K562 (cell line): ENCODE data around the gene RNF17. TPM values are rescaled to one million over a fixed set of nuclear protein-coding genes. Genes with fewer than 3 reads are reported as not detected.

ENCODE experiments used
- ATAC-seq: fragments of 200-7000 bp; cut with Tn5 transposase; 3 replicates; pipeline ENCODE4 v1.9.1; 2020; ENCODE audit warnings: moderate library complexity
- BruUV-seq: library from RNA; stranded (reverse); fragments of 400-500 nt; replicated peaks from 2 replicates; lab custom pipeline; 2021; lab: Mats Ljungman, UMichigan
- CTCF ChIA-PET: fragments of 300-600 bp; formaldehyde crosslinking; extraction: SDS; loops from one replicate; lab custom pipeline; 2021; ENCODE audit warnings: low intra/inter-chr PET ratio; lab: Yijun Ruan, JAX
- POLR2A ChIA-PET: fragments of 300-600, 350-650 bp; sonication (Branson Sonifier 250); formaldehyde crosslinking; extraction: SDS; loops from one replicate; lab custom pipeline; 2021; ENCODE audit warnings: antibody characterized with exemption, inconsistent platforms; lab: Yijun Ruan, JAX
- DNase-seq, 4 experiments: peaks; one replicate each; pipeline versions ENCODE4 v3.0.0 to v3.0.0-alpha.2; 2011 to 2018; ENCODE audit warnings: low spot score in 3 of 4, mixed read lengths in 3 of 4; ENCODE audit errors: extremely low read depth in 1 of 4
- FAIRE-seq: peaks from 2 replicates; lab custom pipeline; 2011; peaks lifted over from hg19 to GRCh38; lab: Jason Lieb, UNC
- H2AFZ ChIP-seq: 2 replicates; pipeline ENCODE4 v1.6.0; 2011; ENCODE audit warnings: low read depth, low read length, control low read depth, inconsistent platforms
- H3K27ac ChIP-seq: fragments of 200-600 bp; 3 replicates; pipeline ENCODE4 v1.8.0; 2011; ENCODE audit warnings: low read depth, mild to moderate bottlenecking, control low read depth, inconsistent platforms, low read length, moderate library complexity, mixed read lengths; ENCODE audit errors: extremely low read depth
- H3K27me3 ChIP-seq, 2 experiments: fragments of 300-600 bp in 1 of 2; 2 replicates in 1 of 2; 3 replicates in 1 of 2; pipeline versions ENCODE4 v1.6.0 to v1.8.0; 2011; ENCODE audit warnings: inconsistent platforms in 2 of 2, low read length in 2 of 2, mild to moderate bottlenecking in 1 of 2, mixed read lengths in 1 of 2, moderate library complexity in 1 of 2; ENCODE audit not compliant: control insufficient read depth in 2 of 2, insufficient read depth in 2 of 2
- H3K36me3 ChIP-seq: fragments of 300-600 bp; 3 replicates; pipeline ENCODE4 v1.8.0; 2011; ENCODE audit warnings: mild to moderate bottlenecking, low read length, inconsistent platforms; ENCODE audit not compliant: control insufficient read depth, insufficient read depth
- H3K4me1 ChIP-seq, 2 experiments: fragments of 200-600 bp in 1 of 2; replicated peaks in 1 of 2; 2 replicates in 1 of 2; 3 replicates in 1 of 2; pipeline versions ENCODE4 v1.5.1 to v1.8.0; 2011; ENCODE audit warnings: inconsistent platforms in 2 of 2, low read length in 2 of 2, mild to moderate bottlenecking in 1 of 2, mixed read lengths in 1 of 2, moderate library complexity in 1 of 2; ENCODE audit not compliant: control insufficient read depth in 2 of 2, insufficient read depth in 2 of 2
- H3K4me2 ChIP-seq: 2 replicates; pipeline ENCODE4 v1.6.1; 2011; ENCODE audit warnings: low read length, control low read depth, inconsistent platforms, mixed read lengths; ENCODE audit not compliant: insufficient read depth
- H3K4me3 ChIP-seq: fragments of 200-600 bp; sonication (generic), shearing (Covaris generic); 2 replicates; pipeline ENCODE4 v1.5.1; 2016; ENCODE audit warnings: control low read depth, inconsistent platforms
- H3K79me2 ChIP-seq: fragments of 200-600 bp; 3 replicates; pipeline ENCODE4 v1.8.0; 2011; ENCODE audit warnings: low read length, inconsistent platforms; ENCODE audit not compliant: control insufficient read depth, insufficient read depth
- H3K9ac ChIP-seq, 2 experiments: 2 replicates each; pipeline versions ENCODE4 v1.6.0 to v1.6.1; 2011; ENCODE audit warnings: low read depth in 2 of 2, low read length in 2 of 2, control low read depth in 1 of 2, inconsistent platforms in 1 of 2, mild to moderate bottlenecking in 1 of 2, mixed read lengths in 1 of 2; ENCODE audit not compliant: insufficient read depth in 1 of 2
- H3K9me1 ChIP-seq: one replicate; pipeline ENCODE4 v1.6.0; 2011; ENCODE audit warnings: inconsistent platforms, mild to moderate bottlenecking, low read length, moderate library complexity; ENCODE audit not compliant: control insufficient read depth, insufficient read depth
- H3K9me3 ChIP-seq: replicated peaks from 2 replicates; pipeline ENCODE4 v1.5.1; 2011; ENCODE audit warnings: low read depth, low read length, inconsistent platforms; ENCODE audit not compliant: control insufficient read depth, insufficient read depth
- H4K20me1 ChIP-seq: replicated peaks from 2 replicates; pipeline ENCODE4 v1.6.1; 2011; ENCODE audit warnings: low read length, inconsistent platforms, mixed read lengths; ENCODE audit not compliant: control insufficient read depth, insufficient read depth
- ARHGAP35 ChIP-seq: fragments of 450-650 bp; IDR thresholded peaks from 2 replicates; pipeline ENCODE4 v1.6.1; 2018; ENCODE audit not compliant: partially characterized antibody
- ARID2 ChIP-seq: fragments of 450-650 bp; IDR thresholded peaks from 2 replicates; pipeline ENCODE4 v1.6.1; 2017; ENCODE audit warnings: antibody characterized with exemption, mild to moderate bottlenecking
- CREB1 ChIP-seq, 2 experiments: sonication (generic) in 1 of 2; formaldehyde crosslinking in 1 of 2; IDR thresholded peaks; 2 replicates each; pipeline versions ENCODE4 v1.6.1 to v1.8.0; 2012 to 2022; ENCODE audit warnings: inconsistent platforms in 1 of 2, mild to moderate bottlenecking in 1 of 2, missing genetic modification reagents in 1 of 2, moderate library complexity in 1 of 2
- ELF1 ChIP-seq: fragments of 200-800 bp; sonication (Bioruptor generic); IDR thresholded peaks from 2 replicates; pipeline ENCODE4 v1.6.1; 2016; ENCODE audit warnings: missing genetic modification characterization, missing compliant biosample characterization
- HMGN3 ChIP-seq: IDR thresholded peaks from 2 replicates; pipeline ENCODE4 v1.6.1; 2011; ENCODE audit warnings: borderline replicate concordance, low read depth, mild to moderate bottlenecking, mixed read lengths, low read length; ENCODE audit not compliant: insufficient read length; ENCODE audit errors: extremely low read depth
- MEIS2 ChIP-seq: fragments of 450-650 bp; IDR thresholded peaks from 2 replicates; pipeline ENCODE4 v1.6.1; 2014; ENCODE audit warnings: mild to moderate bottlenecking; ENCODE audit not compliant: partially characterized antibody
- MTA2 ChIP-seq: fragments of 450-650 bp; IDR thresholded peaks from 2 replicates; pipeline ENCODE4 v1.6.1; 2016; ENCODE audit warnings: low read depth
- MYBL2 ChIP-seq, 2 experiments: fragments of 450-650 bp in 1 of 2; sonication (generic) in 1 of 2; formaldehyde crosslinking in 1 of 2; IDR thresholded peaks; 2 replicates each; pipeline versions ENCODE4 v1.6.1 to v1.8.1; 2017 to 2022; ENCODE audit warnings: borderline replicate concordance in 1 of 2, inconsistent platforms in 1 of 2, low read depth in 1 of 2, mild to moderate bottlenecking in 1 of 2, missing genetic modification reagents in 1 of 2, moderate library complexity in 1 of 2
- RUNX1 ChIP-seq: sonication (generic); IDR thresholded peaks from 2 replicates; pipeline ENCODE4 v1.6.1; 2016; ENCODE audit warnings: antibody characterized with exemption, low read depth
- SMAD4 ChIP-seq: fragments of 250-450 bp; sonication (Bioruptor Pico); conservative IDR thresholded peaks from 2 replicates; pipeline ENCODE4 v1.8.0; 2021; ENCODE audit warnings: inconsistent platforms, mild to moderate bottlenecking, moderate library complexity
- SPI1 ChIP-seq: IDR thresholded peaks from 2 replicates; pipeline ENCODE4 v1.6.1; 2011; ENCODE audit warnings: low read depth, low read length, control low read depth, borderline replicate concordance
- TAF9B ChIP-seq: fragments of 450-650 bp; IDR thresholded peaks from 2 replicates; pipeline ENCODE4 v1.6.1; 2018; ENCODE audit warnings: mild to moderate bottlenecking; ENCODE audit not compliant: partially characterized antibody
- ZNF589 ChIP-seq: fragments of 200-800 bp; sonication (Bioruptor generic); IDR thresholded peaks from 2 replicates; pipeline ENCODE4 v1.6.1; 2016; ENCODE audit warnings: low read depth, missing genetic modification characterization, missing compliant biosample characterization
- WGBS: fragments of 100-300 bp; shearing (Covaris generic); methylation state at CpG from one replicate; pipeline ENCODE4 v1.1.6; 2016; ENCODE audit warnings: low coverage, mixed read lengths; ENCODE audit not compliant: insufficient coverage; ENCODE audit errors: missing lambda C conversion rate; 5-methylcytosine and 5-hydroxymethylcytosine counted together
- in situ Hi-C: fragments of 300-500 bp; cut with MboI; formaldehyde crosslinking; loops from 4 replicates; pipeline ENCODE4 v1.15.0; 2018; ENCODE audit warnings: inconsistent platforms, mixed read lengths
- intact Hi-C: fragments of 100-400 bp; cut with micrococcal nuclease; formaldehyde crosslinking; loops from 2 replicates; pipeline ENCODE4 v1.14.2; 2022
- polyA plus RNA-seq, 8 experiments: library from polyadenylated mRNA; depleted of rRNA in 4 of 8; stranded (reverse) in 5 of 8; unstranded in 3 of 8; fragments of >200 nt; fragmentation: Nextera tagmentation in 2 of 8; fragmentation: Illumina TruSeq in 1 of 8; extraction: Ambion mirVana in 2 of 8; extraction: Trizol in 1 of 8; gene quantifications; 2 replicates each; pipeline versions ENCODE4 v1.2.1 to v1.2.3, GENCODE V29; 2011 to 2014; ENCODE audit warnings: inconsistent platforms in 1 of 8, missing spikeins in 1 of 8
- total RNA-seq, 7 experiments: library from RNA; depleted of rRNA in 6 of 7; stranded (reverse); fragments of >200 nt in 6 of 7; fragmentation: Illumina TruSeq in 2 of 7; extraction: Trizol in 2 of 7; gene quantifications; 2 replicates each; pipeline versions ENCODE4 v1.2.1 to v1.2.3, GENCODE V29; 2011 to 2021; ENCODE audit warnings: low replicate concordance in 1 of 7
- TF ChIP-seq, protein P1 (sequence below): sonication (generic); formaldehyde crosslinking; IDR thresholded peaks from 2 replicates; pipeline ENCODE4 v1.8.0; 2022; ENCODE audit warnings: mild to moderate bottlenecking, missing genetic modification reagents
- TF ChIP-seq, protein P2 (sequence below), 2 experiments: fragments of 250-450 bp in 1 of 2; fragments of 450-650 bp in 1 of 2; sonication (Bioruptor Pico) in 1 of 2; IDR thresholded peaks; 2 replicates each; pipeline versions ENCODE4 v1.6.1 to v1.8.0; 2016 to 2021; ENCODE audit warnings: mild to moderate bottlenecking in 2 of 2, moderate library complexity in 2 of 2, missing compliant biosample characterization in 1 of 2, missing genetic modification characterization in 1 of 2

RNF17 gene
- total and polyA plus RNA-seq, 9 of the 15 experiments (the other 6 are each of a cell fraction or from before 2014, with no cell fraction given): 0.11 to 0.90 (median 0.58) TPM

DNA sequence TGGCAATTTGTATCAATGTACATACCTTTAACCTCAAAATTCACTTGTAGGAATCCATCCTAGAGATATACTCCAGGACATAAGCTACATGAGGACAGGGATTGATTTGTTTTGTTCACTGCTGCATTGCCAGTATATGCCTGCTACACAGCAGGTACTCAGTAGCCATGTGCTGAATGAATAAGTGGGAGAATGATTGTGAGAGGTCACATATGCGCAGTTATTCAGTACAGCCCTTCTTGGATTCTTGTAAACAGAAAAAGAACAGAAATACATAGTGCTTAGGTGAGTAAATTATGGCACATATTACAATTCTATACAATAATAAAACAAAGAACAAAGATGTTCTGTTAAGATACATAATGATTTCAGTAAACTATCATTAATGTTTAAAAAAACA lies 133.3 kb downstream of the RNF17 start:
- peaks cover 0 to 9% of the 10 kb centered on the region in 2 experiments; a peak in 2 of 5 replicates for H3K4me1 ChIP-seq
- intact Hi-C loops (no loop called here), in situ Hi-C loops (no loop called here)
- no peak overlapping the region for H3K9ac ChIP-seq
- no peak for FAIRE-seq
- peaks cover 69% of the 10 kb centered on the region; the same call in 2 of the 3 replicates for H3K36me3 ChIP-seq
- H3K9me3 ChIP-seq: no peaks in the 10 kb centered on the region
- H3K4me3 ChIP-seq: no peak overlapping the region
- no peak overlapping the region for H2AFZ ChIP-seq
- CTCF ChIA-PET: no interaction called here
- POLR2A ChIA-PET: no interaction called here
- WGBS: no CpG with 5 or more reads among the region's 1 CpG
- no peaks in the 10 kb centered on the region for H4K20me1 ChIP-seq
- BruUV-seq: no TSS peak
- H3K79me2 ChIP-seq: no peaks in the 10 kb centered on the region; the same call in 2 of the 3 replicates
- H3K9me1 ChIP-seq: no peaks in the 10 kb centered on the region
- no peak for DNase-seq
- ATAC-seq: no peak
- H3K27me3 ChIP-seq: no peaks in the 10 kb centered on the region
- H3K27ac ChIP-seq: no peak overlapping the region
- TF ChIP-seq ELF1 (tag): no peak
- TF ChIP-seq, protein P1, sequence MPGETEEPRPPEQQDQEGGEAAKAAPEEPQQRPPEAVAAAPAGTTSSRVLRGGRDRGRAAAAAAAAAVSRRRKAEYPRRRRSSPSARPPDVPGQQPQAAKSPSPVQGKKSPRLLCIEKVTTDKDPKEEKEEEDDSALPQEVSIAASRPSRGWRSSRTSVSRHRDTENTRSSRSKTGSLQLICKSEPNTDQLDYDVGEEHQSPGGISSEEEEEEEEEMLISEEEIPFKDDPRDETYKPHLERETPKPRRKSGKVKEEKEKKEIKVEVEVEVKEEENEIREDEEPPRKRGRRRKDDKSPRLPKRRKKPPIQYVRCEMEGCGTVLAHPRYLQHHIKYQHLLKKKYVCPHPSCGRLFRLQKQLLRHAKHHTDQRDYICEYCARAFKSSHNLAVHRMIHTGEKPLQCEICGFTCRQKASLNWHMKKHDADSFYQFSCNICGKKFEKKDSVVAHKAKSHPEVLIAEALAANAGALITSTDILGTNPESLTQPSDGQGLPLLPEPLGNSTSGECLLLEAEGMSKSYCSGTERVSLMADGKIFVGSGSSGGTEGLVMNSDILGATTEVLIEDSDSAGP: no peak
- TF ChIP-seq HMGN3: no peak
- TF ChIP-seq SMAD4 (CRISPR knock-in tag): no peak
- TF ChIP-seq ARID2: no peak
- no peak for TF ChIP-seq RUNX1
- no peak for TF ChIP-seq MEIS2
- no peak for TF ChIP-seq ARHGAP35
- TF ChIP-seq MYBL2 (IDR thresholded peaks at IDR 0.05; ENCODE audit: low read depth): no peak
- no peak for TF ChIP-seq MYBL2 (CRISPR knock-in tag; IDR thresholded peaks at IDR 0.05; ENCODE audit: borderline replicate concordance)
- TF ChIP-seq, protein P2, sequence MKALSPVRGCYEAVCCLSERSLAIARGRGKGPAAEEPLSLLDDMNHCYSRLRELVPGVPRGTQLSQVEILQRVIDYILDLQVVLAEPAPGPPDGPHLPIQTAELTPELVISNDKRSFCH (CRISPR knock-in tag; IDR thresholded peaks at IDR 0.05): no peak
- TF ChIP-seq, protein P2 (tag; IDR thresholded peaks at IDR 0.05): no peak
- TF ChIP-seq CREB1 (IDR thresholded peaks at IDR 0.05): no peak
- no peak for TF ChIP-seq CREB1 (CRISPR knock-in tag; IDR thresholded peaks at IDR 0.05)
- TF ChIP-seq TAF9B: no peak
- TF ChIP-seq MTA2: no peak
- TF ChIP-seq SPI1: no peak
- TF ChIP-seq ZNF589: no peak
- no peak overlapping the region for H3K4me2 ChIP-seq
